NCI-H748 treated with DMSO at 0.1 percent for 48 hours (cell line): Measurements from ENCODE around the gene FAM83C.

Experiments
- DNase-seq: peaks from one replicate; lab custom pipeline; 2025; lab: John Stamatoyannopoulos, UW

The FAM83C gene

GRCh38 chr20:35283441-35284266, 8.6 kb downstream of the FAM83C start:
- no peak for DNase-seq

GRCh38 chr20:35281506-35282101, 10.6 kb downstream of the FAM83C start:
- DNase-seq: no peak

- DNase-seq: no peak
These were observed 11.7 kb downstream of the FAM83C start for GRCh38 chr20:35280523-35280922.

GRCh38 chr20:35279533-35280174, 12.6 kb downstream of the FAM83C start:
- DNase-seq: no peak

GRCh38 chr20:35279040-35279439, 13.2 kb downstream of the FAM83C start:
- DNase-seq: no peak

GRCh38 chr20:35277531-35278395, 14.5 kb downstream of the FAM83C start, which contains the start of gene MMP24OS:
MMP24OS (minus strand) TSS chr20:35278122; CDS start chr20:35277929, 193 bp downstream.
- peak; percentile 76 for DNase-seq

- no peak for DNase-seq
These were observed 15.1 kb downstream of the FAM83C start for GRCh38 chr20:35277127-35277526.

- DNase-seq: no peak
These were observed 15.8 kb downstream of the FAM83C start for GRCh38 chr20:35276408-35276807.

- DNase-seq: no peak
These were observed 16.4 kb downstream of the FAM83C start for GRCh38 chr20:35275741-35276251.

- no peak for DNase-seq
These were observed 17.8 kb downstream of the FAM83C start for GRCh38 chr20:35274172-35275092.

- no peak for DNase-seq
These were observed 18.6 kb downstream of the FAM83C start for GRCh38 chr20:35273449-35274171.

GRCh38 chr20:35271904-35272303, 20.3 kb downstream of the FAM83C start:
- no peak for DNase-seq

GRCh38 chr20:35271073-35271882, 20.9 kb downstream of the FAM83C start:
- DNase-seq: no peak

- no peak for DNase-seq
These were observed 22.0 kb downstream of the FAM83C start for GRCh38 chr20:35270021-35270902.

GRCh38 chr20:35269055-35269781, 23.0 kb downstream of the FAM83C start:
- peak; percentile 9 for DNase-seq

- DNase-seq: no peak
These were observed 25.1 kb downstream of the FAM83C start for GRCh38 chr20:35267092-35267491.

GRCh38 chr20:35264755-35265154, 27.5 kb downstream of the FAM83C start:
- DNase-seq: no peak
